Mucosa of rectum (tissue), 2 donors: ENCODE data around the gene LDLRAD1.
"Not testable (repeated sequence)": the region's sequence is repeated elsewhere in the genome, so short reads cannot be mapped to it uniquely, and the experiment has no call there.

ENCODE experiments used
- H3K27ac ChIP-seq, 2 donors: one replicate each; pipeline ENCODE4 v1.7.0; 2013; ENCODE audit warnings: inconsistent platforms in 2 of 2, low read depth in 2 of 2, low read length in 2 of 2
- H3K27me3 ChIP-seq, 2 donors: one replicate each; pipeline ENCODE4 v1.7.0; 2013; ENCODE audit warnings: low read length in 2 of 2; ENCODE audit not compliant: control insufficient read depth in 2 of 2, insufficient read depth in 2 of 2
- H3K36me3 ChIP-seq, 2 donors: one replicate each; pipeline ENCODE4 v1.7.0; 2013; ENCODE audit warnings: low read length in 2 of 2; ENCODE audit not compliant: control insufficient read depth in 2 of 2, insufficient read depth in 2 of 2
- H3K4me1 ChIP-seq, 2 donors: one replicate each; pipeline ENCODE4 v1.7.0; 2013; ENCODE audit warnings: low read length in 2 of 2, mild to moderate bottlenecking in 1 of 2; ENCODE audit not compliant: control insufficient read depth in 2 of 2, insufficient read depth in 2 of 2
- H3K4me3 ChIP-seq, 2 donors: one replicate each; pipeline ENCODE4 v1.7.0; 2013; ENCODE audit warnings: low read length in 2 of 2
- H3K9ac ChIP-seq, 2 donors: one replicate each; pipeline ENCODE4 v1.7.0; 2013; ENCODE audit warnings: low read length in 2 of 2, low read depth in 1 of 2, mild to moderate bottlenecking in 1 of 2
- H3K9me3 ChIP-seq, 2 donors: one replicate each; pipeline ENCODE4 v1.7.0; 2013; ENCODE audit warnings: low read length in 2 of 2; ENCODE audit not compliant: control insufficient read depth in 2 of 2
- donor health status: healthy.
- donor health status: Normal muscosa, but diverticular disease.

The LDLRAD1 gene

DNA sequence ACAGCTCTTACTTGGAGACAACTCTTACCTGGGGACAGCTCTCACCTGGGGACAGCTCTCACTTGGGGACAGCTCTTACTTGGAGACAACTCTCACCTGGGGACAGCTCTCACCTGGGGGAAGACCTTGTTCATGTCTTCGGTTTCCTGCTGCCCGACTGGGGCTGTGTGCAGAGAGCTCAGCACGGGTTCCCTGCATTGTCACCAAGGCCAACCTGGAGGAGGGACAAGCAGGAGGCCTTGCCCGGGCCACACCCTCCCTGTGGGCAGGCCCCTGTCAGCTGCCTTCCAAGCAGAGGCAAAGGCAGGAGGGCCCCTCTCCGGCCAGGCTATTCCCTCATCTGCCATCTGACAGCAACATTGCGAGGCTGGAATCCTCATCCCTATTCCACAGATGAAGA is at the start of gene LDLRAD1:
Gene LDLRAD1, minus strand, starts transcription at position 208 of the 400 bp plus-strand sequence. Its CDS starts 74 bp downstream, at position 134.
- H3K27me3 ChIP-seq, result no peaks in the 10 kb centered on the region
- no peak within 1 kb of the TSS for H3K27ac ChIP-seq
- H3K9ac ChIP-seq, result no peak within 1 kb of the TSS
- no peak within 1 kb of the TSS for H3K4me3 ChIP-seq
- H3K4me1 ChIP-seq, result peaks cover 0 to 9% of the 10 kb centered on the region in 2 donors
- H3K36me3 ChIP-seq, result no peaks in the 10 kb centered on the region
- H3K9me3 ChIP-seq, result no peaks in the 10 kb centered on the region

DNA sequence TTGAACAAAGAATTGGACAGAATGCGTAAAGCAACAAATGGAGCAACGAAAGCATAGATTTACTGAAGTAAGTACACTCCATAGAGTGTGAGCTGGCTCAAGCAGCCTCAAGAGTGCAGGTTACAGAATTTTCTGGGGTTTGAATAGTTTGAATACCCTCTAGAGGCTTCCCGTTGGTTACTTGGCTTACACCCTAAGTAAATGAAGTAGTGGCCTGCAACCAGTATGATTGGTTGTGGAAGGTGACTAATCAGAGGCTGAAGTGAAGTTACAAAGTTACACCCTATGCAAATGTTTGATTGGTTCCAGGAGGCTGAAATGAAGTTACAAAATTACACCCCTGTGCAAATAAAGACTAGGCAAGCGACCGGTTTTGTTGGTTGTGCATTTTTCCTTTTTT is 46.3 kb upstream of the LDLRAD1 start:
- H3K36me3 ChIP-seq, result no peaks in the 10 kb centered on the region
- no peaks in the 10 kb centered on the region for H3K9me3 ChIP-seq
- H3K27ac ChIP-seq, result no peak overlapping the region
- H3K4me1 ChIP-seq, result no peaks in the 10 kb centered on the region
- H3K9ac ChIP-seq, result no peak overlapping the region
- H3K27me3 ChIP-seq, result no peaks in the 10 kb centered on the region
- no peak overlapping the region for H3K4me3 ChIP-seq

GRCh38 chr1:54054438-54054749 is 36.4 kb upstream of the LDLRAD1 start:
- Histone ChIP-seq H3K9me3 (no peaks in the 10 kb centered on the region), H3K9ac (peak overlapping the region; percentile 94 to 95)

GRCh38 chr1:54053745-54054437 is 35.9 kb upstream of the LDLRAD1 start:
- peak overlapping the region; percentile 68 to 97 for H3K27ac ChIP-seq
- H3K4me1 ChIP-seq, result peaks cover 26 to 29% of the 10 kb centered on the region in 2 donors
- H3K9ac ChIP-seq, result peak overlapping the region; percentile 94 to 95
- H3K4me3 ChIP-seq, result peak overlapping the region; percentile 96 to 97
- H3K9me3 ChIP-seq, result no peaks in the 10 kb centered on the region
- H3K27me3 ChIP-seq, result no peaks in the 10 kb centered on the region
- no peaks in the 10 kb centered on the region for H3K36me3 ChIP-seq

More at GRCh38 chr1:54054438-54054749, 36.4 kb upstream of the LDLRAD1 start:
- Histone ChIP-seq H3K27me3 (no peaks in the 10 kb centered on the region), H3K4me1 (peaks cover 23 to 25% of the 10 kb centered on the region in 2 donors), H3K36me3 (no peaks in the 10 kb centered on the region), H3K4me3 (peak overlapping the region; percentile 96 to 97), H3K27ac (peak overlapping the region in 1 of 2 donors; percentile 97)

GRCh38 chr1:54052934-54053744 is 35.2 kb upstream of the LDLRAD1 start, which contains the start of the genes TCEANC2 and TMEM59:
TSS of gene TCEANC2 (plus strand) at chr1:54053608. CDS start at chr1:54054423, 815 bp downstream.
TSS of gene TMEM59 (minus strand) at chr1:54053204. CDS start at chr1:54053188, 16 bp downstream.
- Histone ChIP-seq H3K27me3 (no peaks in the 10 kb centered on the region), H3K9ac (peak within 1 kb of the TSS; percentile 94 to 95), H3K9me3 (no peaks in the 10 kb centered on the region), H3K4me3 (peak within 1 kb of the TSS; percentile 96 to 97), H3K36me3 (no peaks in the 10 kb centered on the region), H3K27ac (peak within 1 kb of the TSS; percentile 92 to 97), H3K4me1 (peaks cover 29 to 34% of the 10 kb centered on the region in 2 donors)

GRCh38 chr1:54052431-54052933 is 34.5 kb upstream of the LDLRAD1 start:
- peak overlapping the region; percentile 96 to 97 for H3K4me3 ChIP-seq
- peaks cover 33 to 39% of the 10 kb centered on the region in 2 donors for H3K4me1 ChIP-seq
- peak overlapping the region; percentile 84 to 95 for H3K9ac ChIP-seq
- H3K9me3 ChIP-seq, result no peaks in the 10 kb centered on the region
- no peaks in the 10 kb centered on the region for H3K36me3 ChIP-seq
- peak overlapping the region; percentile 92 to 97 for H3K27ac ChIP-seq
- no peaks in the 10 kb centered on the region for H3K27me3 ChIP-seq

GRCh38 chr1:54051933-54052430 is 34.0 kb upstream of the LDLRAD1 start:
- Histone ChIP-seq H3K27me3 (no peaks in the 10 kb centered on the region), H3K27ac (peak overlapping the region; percentile 92 to 97), H3K9ac (peak overlapping the region; percentile 84 to 95), H3K9me3 (no peaks in the 10 kb centered on the region), H3K4me3 (peak overlapping the region; percentile 96 to 97), H3K36me3 (no peaks in the 10 kb centered on the region), H3K4me1 (peaks cover 38 to 40% of the 10 kb centered on the region in 2 donors)

DNA sequence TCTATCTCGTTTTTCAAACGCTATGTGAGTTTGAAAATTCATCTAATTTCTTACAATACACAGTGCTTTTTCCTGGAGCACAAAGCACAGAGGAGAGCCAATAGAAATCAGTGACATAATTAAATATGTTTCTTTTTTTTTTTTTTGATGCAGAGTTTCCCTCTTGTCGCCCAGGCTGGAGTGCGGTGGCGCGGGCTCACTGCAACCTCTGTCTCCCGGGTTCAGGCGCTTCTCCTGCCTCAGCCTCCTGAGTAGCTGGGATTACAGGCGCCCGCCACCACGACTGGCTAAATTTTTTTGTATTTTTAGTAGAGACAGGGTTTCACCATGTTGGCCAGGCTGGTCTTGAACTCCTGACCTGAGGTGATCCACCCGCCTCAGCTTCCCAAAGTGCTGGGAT is 32.4 kb upstream of the LDLRAD1 start:
- not testable (repeated sequence) for H3K27me3 ChIP-seq, H3K9ac ChIP-seq, H3K9me3 ChIP-seq, H3K36me3 ChIP-seq, H3K4me3 ChIP-seq, H3K27ac ChIP-seq
- peaks cover 40% of the 10 kb centered on the region in 2 donors for H3K4me1 ChIP-seq

- no peaks in the 10 kb centered on the region for H3K27me3 ChIP-seq
- H3K4me3 ChIP-seq, result peak overlapping the region in 1 of 2 donors; percentile 32
- peaks cover 30 to 32% of the 10 kb centered on the region in 2 donors for H3K4me1 ChIP-seq
- peaks cover 3 to 19% of the 10 kb centered on the region in 2 donors for H3K36me3 ChIP-seq
- no peaks in the 10 kb centered on the region for H3K9me3 ChIP-seq
- H3K27ac ChIP-seq, result no peak overlapping the region
- no peak overlapping the region for H3K9ac ChIP-seq
Observed at GRCh38 chr1:54047384-54048305, 29.7 kb upstream of the LDLRAD1 start.
